Uterus (tissue), 2 donors: ENCODE measurements around the gene ARL2.

ENCODE experiments used
- CTCF ChIP-seq, 4 experiments: fragments of 200-600 bp in 2 of 4; fragments of 450-650 bp in 2 of 4; sonication (generic) in 2 of 4; IDR thresholded peaks; one replicate each; pipeline ENCODE4 v1.5.1; 2016 to 2019; ENCODE audit warnings: antibody characterized with exemption in 4 of 4, mild to moderate bottlenecking in 2 of 4, moderate library complexity in 1 of 4
- POLR2A ChIP-seq, 2 donors: fragments of 450-650 bp; IDR thresholded peaks; one replicate each; pipeline ENCODE4 v1.6.1; 2016; ENCODE audit warnings: antibody characterized with exemption in 2 of 2, mild to moderate bottlenecking in 1 of 2, moderate library complexity in 1 of 2

- TF ChIP-seq POLR2A (IDR thresholded peaks at IDR 0.05) (no peak), CTCF (IDR thresholded peaks at IDR 0.05) (no peak)
Observed at GRCh38 chr11:65034423-65034822, 20.5 kb downstream of the ARL2 start.
